GM12864 (cell line): ENCODE results near the gene RBP3.

Source experiments
- DNase-seq: peaks from one replicate; pipeline ENCODE4 v3.0.0-alpha.2; 2011; ENCODE audit warnings: low read depth
- H3K4me3 ChIP-seq: 2 replicates; pipeline ENCODE4 v1.5.1; 2011; ENCODE audit warnings: mild to moderate bottlenecking, low read depth, low read length, control low read depth
- CTCF ChIP-seq: IDR thresholded peaks from 2 replicates; pipeline ENCODE4 v1.5.1; 2011; ENCODE audit warnings: low read depth, mild to moderate bottlenecking, moderate library complexity, low read length, control low read depth, inconsistent platforms; ENCODE audit errors: missing control alignments

Gene RBP3

GRCh38 chr10:47303866-47304265, 44.3 kb upstream of the RBP3 start:
- no peak for TF ChIP-seq CTCF
- H3K4me3 ChIP-seq, result no peak overlapping the region

GRCh38 chr10:47305566-47305965, 42.6 kb upstream of the RBP3 start:
- H3K4me3 ChIP-seq, result no peak overlapping the region
- TF ChIP-seq CTCF, result no peak
- no peak for DNase-seq

More at GRCh38 chr10:47303866-47304265, 44.3 kb upstream of the RBP3 start:
- DNase-seq, result no peak

- no peak for DNase-seq
- no peak overlapping the region for H3K4me3 ChIP-seq
- TF ChIP-seq CTCF, result no peak
Measured at GRCh38 chr10:47306387-47307210, 41.6 kb upstream of the RBP3 start.

- no peak for DNase-seq
- no peak for TF ChIP-seq CTCF
- no peak overlapping the region for H3K4me3 ChIP-seq
Measured at GRCh38 chr10:47307381-47307780, 40.8 kb upstream of the RBP3 start.

- no peak for DNase-seq
- H3K4me3 ChIP-seq, result no peak overlapping the region
- TF ChIP-seq CTCF, result no peak
Measured at GRCh38 chr10:47308775-47309174, 39.4 kb upstream of the RBP3 start.

- no peak for DNase-seq
- peak; percentile 30 for TF ChIP-seq CTCF
Measured at GRCh38 chr10:47309408-47310089, 38.6 kb upstream of the RBP3 start.

More at GRCh38 chr10:47309408-47310089, 38.6 kb upstream of the RBP3 start:
- H3K4me3 ChIP-seq, result no peak overlapping the region
